Keratinocyte (primary cell): ENCODE data around the gene KRTAP10-12. TPM values are rescaled to one million over a fixed set of nuclear protein-coding genes. Genes with fewer than 3 reads are reported as not detected.

Experiments
- DNase-seq: peaks from one replicate; pipeline ENCODE4 v3.0.0-alpha.2; 2011; ENCODE audit warnings: low read depth, missing footprints, low spot score
- FAIRE-seq: peaks from 2 replicates; lab custom pipeline; 2011; peaks lifted over from hg19 to GRCh38; lab: Jason Lieb, UNC
- H2AFZ ChIP-seq: 2 replicates; pipeline ENCODE4 v1.6.0; 2012; ENCODE audit warnings: low read length, control low read depth, inconsistent platforms; ENCODE audit not compliant: control insufficient read depth
- H3K27ac ChIP-seq: 2 replicates; pipeline ENCODE4 v1.5.1; 2011; ENCODE audit warnings: low read length; ENCODE audit not compliant: control insufficient read depth, insufficient read depth
- H3K27me3 ChIP-seq: 3 replicates; pipeline ENCODE4 v1.6.0; 2011; ENCODE audit warnings: low read length; ENCODE audit not compliant: control insufficient read depth, insufficient read depth; ENCODE audit errors: extremely low read depth
- H3K36me3 ChIP-seq, 2 experiments: 2 replicates in 1 of 2; 3 replicates in 1 of 2; pipeline ENCODE4 v1.5.1; 2011; ENCODE audit warnings: low read length in 2 of 2, mild to moderate bottlenecking in 1 of 2; ENCODE audit not compliant: control insufficient read depth in 2 of 2, insufficient read depth in 2 of 2; ENCODE audit errors: extremely low read depth in 1 of 2
- H3K4me1 ChIP-seq: 3 replicates; pipeline ENCODE4 v1.5.1; 2011; ENCODE audit warnings: low read length; ENCODE audit not compliant: control insufficient read depth, insufficient read depth; ENCODE audit errors: extremely low read depth
- H3K4me2 ChIP-seq: 3 replicates; pipeline ENCODE4 v1.6.0; 2011; ENCODE audit warnings: low read depth, low read length; ENCODE audit not compliant: control insufficient read depth, insufficient read depth; ENCODE audit errors: extremely low read depth
- H3K4me3 ChIP-seq, 3 experiments: fragments of 200-600 bp in 1 of 3; sonication (generic) in 1 of 3; 2 replicates in 2 of 3; 3 replicates in 1 of 3; pipeline ENCODE4 v1.5.1; 2011 to 2016; ENCODE audit warnings: low read length in 3 of 3, mild to moderate bottlenecking in 3 of 3, control low read depth in 2 of 3, inconsistent platforms in 1 of 3, low read depth in 1 of 3, mixed read lengths in 1 of 3, mixed run types in 1 of 3, moderate library complexity in 1 of 3; ENCODE audit not compliant: control insufficient read depth in 2 of 3, insufficient read depth in 2 of 3; ENCODE audit errors: extremely low read depth in 1 of 3
- H3K79me2 ChIP-seq: 2 replicates; pipeline ENCODE4 v1.6.0; 2012; ENCODE audit warnings: low read length; ENCODE audit not compliant: control insufficient read depth, insufficient read depth
- H3K9ac ChIP-seq: 3 replicates; pipeline ENCODE4 v1.6.0; 2011; ENCODE audit warnings: low read length; ENCODE audit not compliant: control insufficient read depth, insufficient read depth; ENCODE audit errors: extremely low read depth
- H3K9me1 ChIP-seq: 3 replicates; pipeline ENCODE4 v1.6.0; 2011; ENCODE audit warnings: low read length; ENCODE audit not compliant: control insufficient read depth, insufficient read depth; ENCODE audit errors: extremely low read depth
- H3K9me3 ChIP-seq: 2 replicates; pipeline ENCODE4 v1.5.1; 2012; ENCODE audit warnings: low read depth, low read length; ENCODE audit not compliant: control insufficient read depth
- H4K20me1 ChIP-seq: 3 replicates; pipeline ENCODE4 v1.6.0; 2011; ENCODE audit warnings: low read length; ENCODE audit not compliant: control insufficient read depth, insufficient read depth; ENCODE audit errors: extremely low read depth
- CTCF ChIP-seq, 3 experiments: IDR thresholded peaks in 1 of 3; conservative IDR thresholded peaks in 1 of 3; optimal IDR thresholded peaks in 1 of 3; 2 replicates in 2 of 3; 3 replicates in 1 of 3; pipeline versions ENCODE3 to v1.5.1; 2011; ENCODE audit warnings: low read length in 3 of 3, mild to moderate bottlenecking in 3 of 3, moderate library complexity in 2 of 3, control low read depth in 1 of 3, inconsistent platforms in 1 of 3; ENCODE audit not compliant: insufficient read depth in 2 of 3; ENCODE audit errors: extremely low read depth in 1 of 3
- EZH2 ChIP-seq: IDR thresholded peaks from one replicate; pipeline ENCODE4 v1.6.1; 2012; ENCODE audit warnings: inconsistent platforms, mild to moderate bottlenecking, low read length, moderate library complexity
- dilution Hi-C: fragments of 300-500 bp; cut with MboI; formaldehyde crosslinking; loops from one replicate; pipeline ENCODE4 v1.7.0; 2020; ENCODE audit warnings: low sequenced_read_pairs; ENCODE audit not compliant: extremely low pct_ligation_motif_present
- polyA plus RNA-seq, 5 experiments: library from polyadenylated mRNA; depleted of rRNA in 3 of 5; stranded (reverse) in 3 of 5; stranded (forward) in 1 of 5; unstranded in 1 of 5; fragments of >200 nt; gene quantifications; 1 replicate in 1 of 5; 2 replicates in 3 of 5; 3 replicates in 1 of 5; pipeline versions ENCODE4 v1.2.1 to v1.2.3, GENCODE V29; 2011 to 2012; ENCODE audit warnings: missing spikeins in 2 of 5, low read depth in 1 of 5, low replicate concordance in 1 of 5

KRTAP10-12 gene
- polyA plus RNA-seq, 1 donor (not counting 4 experiments of a cell fraction or from before 2014, with no cell fraction given): not detected

- Histone ChIP-seq H3K4me3 (no peak overlapping the region), H3K9me1 (no peaks in the 10 kb centered on the region), H4K20me1 (no peaks in the 10 kb centered on the region), H3K27me3 (peaks cover 27% of the 10 kb centered on the region), H3K4me2 (no peak overlapping the region), H2AFZ (no peak overlapping the region), H3K4me1 (peaks cover 6% of the 10 kb centered on the region), H3K27ac (no peak overlapping the region), H3K36me3 (no peaks in the 10 kb centered on the region), H3K79me2 (no peaks in the 10 kb centered on the region), H3K9ac (no peak overlapping the region), H3K9me3 (peaks cover 4% of the 10 kb centered on the region)
- TF ChIP-seq CTCF (optimal IDR thresholded peaks at IDR 0.05 in 1 of 3, IDR thresholded peaks at IDR 0.05 in 1 of 3, conservative IDR thresholded peaks at IDR 0.05 in 1 of 3; ENCODE audit: extremely low read depth in 1 of 3, insufficient read depth in 2 of 3, low read length in 3 of 3) (no peak), EZH2 (no peak)
- no peak for FAIRE-seq
- dilution Hi-C loops: no loop called here
- DNase-seq: no peak
These were observed 7.0 kb downstream of the KRTAP10-12 start for GRCh38 chr21:44703731-44704635.

- H4K20me1 ChIP-seq: no peaks in the 10 kb centered on the region
- peaks cover 33% of the 10 kb centered on the region for H3K27me3 ChIP-seq
- no peak overlapping the region for H3K4me3 ChIP-seq
- H3K9me1 ChIP-seq: no peaks in the 10 kb centered on the region
- TF ChIP-seq EZH2 (no peak), CTCF (optimal IDR thresholded peaks at IDR 0.05 in 1 of 3, IDR thresholded peaks at IDR 0.05 in 1 of 3, conservative IDR thresholded peaks at IDR 0.05 in 1 of 3; ENCODE audit: extremely low read depth in 1 of 3, insufficient read depth in 2 of 3, low read length in 3 of 3) (no peak)
- DNase-seq (no peak), FAIRE-seq (no peak)
- peaks cover 12% of the 10 kb centered on the region for H3K4me1 ChIP-seq
- no peaks in the 10 kb centered on the region for H3K36me3 ChIP-seq
- no peak overlapping the region for H3K9ac ChIP-seq
- dilution Hi-C loops: no loop called here
- no peak overlapping the region for H3K4me2 ChIP-seq
- H3K27ac ChIP-seq: no peak overlapping the region
- H3K9me3 ChIP-seq: peaks cover 4% of the 10 kb centered on the region
- no peaks in the 10 kb centered on the region for H3K79me2 ChIP-seq
- no peak overlapping the region for H2AFZ ChIP-seq
These were observed 7.6 kb downstream of the KRTAP10-12 start for GRCh38 chr21:44704636-44705001.
